ENCODE results near the gene MYLK3. TPM values are rescaled to one million over a fixed set of nuclear protein-coding genes. Genes with fewer than 3 reads are reported as not detected.

MYLK3 gene
- total RNA-seq, 1 experiment from 2014 or later, result not detected

DNA sequence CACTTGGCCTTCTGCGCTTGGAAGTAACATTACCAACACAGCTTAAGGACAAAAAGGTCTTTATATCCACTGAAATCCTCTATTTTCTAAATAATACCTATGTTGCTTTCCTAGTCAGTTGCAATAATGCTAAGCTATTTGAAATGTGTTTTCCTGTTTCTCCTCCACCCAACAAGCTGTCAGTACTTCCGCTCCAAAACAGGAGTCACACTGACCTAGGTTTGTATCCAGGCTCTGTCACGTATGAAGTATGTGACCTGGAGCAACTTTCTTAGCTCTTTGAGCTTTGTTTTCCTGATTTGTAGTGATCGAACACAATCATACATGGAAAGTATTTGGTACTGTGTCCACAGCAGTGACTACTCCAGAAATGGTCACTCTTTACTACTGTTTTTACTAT, 24.3 kb upstream of the MYLK3 start:
- Mint-ChIP-seq H3K9me3 (ENCODE audit: unreplicated experiment) (no peaks in the 10 kb centered on the region), H3K4me1 (ENCODE audit: insufficient read depth, unreplicated experiment) (no peaks in the 10 kb centered on the region), H3K4me3 (ENCODE audit: unreplicated experiment) (no peak overlapping the region), H3K27me3 (ENCODE audit: insufficient read depth, unreplicated experiment) (no peaks in the 10 kb centered on the region), H3K36me3 (ENCODE audit: insufficient read depth, unreplicated experiment) (no peaks in the 10 kb centered on the region), H3K27ac (ENCODE audit: low read depth, unreplicated experiment) (no peak overlapping the region)
- TF ChIP-seq, protein P1, sequence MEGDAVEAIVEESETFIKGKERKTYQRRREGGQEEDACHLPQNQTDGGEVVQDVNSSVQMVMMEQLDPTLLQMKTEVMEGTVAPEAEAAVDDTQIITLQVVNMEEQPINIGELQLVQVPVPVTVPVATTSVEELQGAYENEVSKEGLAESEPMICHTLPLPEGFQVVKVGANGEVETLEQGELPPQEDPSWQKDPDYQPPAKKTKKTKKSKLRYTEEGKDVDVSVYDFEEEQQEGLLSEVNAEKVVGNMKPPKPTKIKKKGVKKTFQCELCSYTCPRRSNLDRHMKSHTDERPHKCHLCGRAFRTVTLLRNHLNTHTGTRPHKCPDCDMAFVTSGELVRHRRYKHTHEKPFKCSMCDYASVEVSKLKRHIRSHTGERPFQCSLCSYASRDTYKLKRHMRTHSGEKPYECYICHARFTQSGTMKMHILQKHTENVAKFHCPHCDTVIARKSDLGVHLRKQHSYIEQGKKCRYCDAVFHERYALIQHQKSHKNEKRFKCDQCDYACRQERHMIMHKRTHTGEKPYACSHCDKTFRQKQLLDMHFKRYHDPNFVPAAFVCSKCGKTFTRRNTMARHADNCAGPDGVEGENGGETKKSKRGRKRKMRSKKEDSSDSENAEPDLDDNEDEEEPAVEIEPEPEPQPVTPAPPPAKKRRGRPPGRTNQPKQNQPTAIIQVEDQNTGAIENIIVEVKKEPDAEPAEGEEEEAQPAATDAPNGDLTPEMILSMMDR (IDR thresholded peaks at IDR 0.05; ENCODE audit: unreplicated experiment), result no peak
- CTCF ChIA-PET, result interaction anchor here (0.5 to 1.0 kb wide), 2 partner anchors 30 to 143 kb away, joined by 3 to 4 read pairs; no protein-coding TSS in a partner anchor
- POLR2A ChIA-PET, result interaction anchor here (0.7 kb wide), 1 partner anchor 67 kb away, joined by 3 read pairs; no protein-coding TSS in a partner anchor
- intact Hi-C loops (cut with micrococcal nuclease), result no loop called here
- no peak for DNase-seq (ENCODE audit: unreplicated experiment)
- BruUV-seq (replicated peaks), result no TSS peak

DNA sequence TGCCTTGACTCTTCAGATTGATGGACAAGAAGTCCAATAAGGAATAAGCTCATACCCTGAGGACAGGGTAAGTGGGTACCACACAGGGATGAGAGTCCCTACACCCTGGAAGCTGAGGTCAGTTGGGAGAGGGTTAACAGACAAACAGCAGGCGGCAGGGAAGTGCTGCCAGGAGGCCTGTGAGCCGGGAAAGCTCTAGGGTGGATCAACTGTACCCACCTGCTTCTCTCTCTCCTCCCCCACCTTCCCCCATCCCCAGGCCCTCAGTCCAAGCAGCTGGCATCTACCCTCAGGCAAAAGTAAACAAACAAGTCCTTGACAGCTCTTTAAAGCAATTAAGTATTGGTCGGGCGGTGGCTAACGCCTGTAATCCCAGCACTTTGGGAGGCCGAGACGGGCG, 20.7 kb upstream of the MYLK3 start:
- TF ChIP-seq, protein P1 (IDR thresholded peaks at IDR 0.05; ENCODE audit: unreplicated experiment), result no peak
- Mint-ChIP-seq H3K9me3 (ENCODE audit: unreplicated experiment) (no peaks in the 10 kb centered on the region), H3K27ac (ENCODE audit: low read depth, unreplicated experiment) (no peak overlapping the region), H3K36me3 (ENCODE audit: insufficient read depth, unreplicated experiment) (no peaks in the 10 kb centered on the region), H3K4me3 (ENCODE audit: unreplicated experiment) (no peak overlapping the region), H3K27me3 (ENCODE audit: insufficient read depth, unreplicated experiment) (no peaks in the 10 kb centered on the region), H3K4me1 (ENCODE audit: insufficient read depth, unreplicated experiment) (no peaks in the 10 kb centered on the region)
- ChIA-PET CTCF (interaction anchor here (0.8 kb wide), 1 partner anchor 32 kb away, joined by 3 read pairs; no protein-coding TSS in a partner anchor), POLR2A (no interaction called here)
- DNase-seq (ENCODE audit: unreplicated experiment), result no peak
- BruUV-seq (replicated peaks), result no TSS peak
- intact Hi-C loops (cut with micrococcal nuclease), result no loop called here

DNA sequence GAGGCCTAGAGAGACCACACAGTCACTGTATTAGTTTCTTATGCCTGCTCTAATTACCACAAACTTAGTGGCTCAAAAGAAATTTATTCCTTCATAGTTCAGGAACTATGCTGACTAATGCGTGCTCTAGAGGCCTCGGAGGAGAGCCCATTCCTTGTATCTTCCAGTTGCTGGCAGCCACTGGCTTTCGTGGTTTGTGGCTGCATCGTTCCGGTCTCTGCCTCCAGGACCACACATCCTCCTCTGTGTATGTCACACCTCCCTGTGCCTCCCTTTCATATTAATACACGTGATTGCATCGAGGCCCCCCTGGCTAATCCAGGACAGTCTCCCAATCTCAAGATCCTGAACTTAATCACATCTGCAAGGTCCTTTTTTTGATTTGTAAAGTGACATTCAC, 16.9 kb upstream of the MYLK3 start:
- H3K27ac Mint-ChIP-seq (ENCODE audit: low read depth, unreplicated experiment), result no peak overlapping the region
- peak; percentile 21 for DNase-seq (ENCODE audit: unreplicated experiment)
- H3K27me3 Mint-ChIP-seq (ENCODE audit: insufficient read depth, unreplicated experiment), result peaks cover 11% of the 10 kb centered on the region
- ChIA-PET CTCF (no interaction called here), POLR2A (no interaction called here)
- TF ChIP-seq, protein P1 (IDR thresholded peaks at IDR 0.05; ENCODE audit: unreplicated experiment), result no peak
- H3K4me3 Mint-ChIP-seq (ENCODE audit: unreplicated experiment), result no peak overlapping the region
- H3K9me3 Mint-ChIP-seq (ENCODE audit: unreplicated experiment), result no peaks in the 10 kb centered on the region
- no peaks in the 10 kb centered on the region for H3K4me1 Mint-ChIP-seq (ENCODE audit: insufficient read depth, unreplicated experiment)
- peaks cover 6% of the 10 kb centered on the region for H3K36me3 Mint-ChIP-seq (ENCODE audit: insufficient read depth, unreplicated experiment)
- BruUV-seq (replicated peaks), result no TSS peak
- intact Hi-C loops (cut with micrococcal nuclease), result no loop called here

DNA sequence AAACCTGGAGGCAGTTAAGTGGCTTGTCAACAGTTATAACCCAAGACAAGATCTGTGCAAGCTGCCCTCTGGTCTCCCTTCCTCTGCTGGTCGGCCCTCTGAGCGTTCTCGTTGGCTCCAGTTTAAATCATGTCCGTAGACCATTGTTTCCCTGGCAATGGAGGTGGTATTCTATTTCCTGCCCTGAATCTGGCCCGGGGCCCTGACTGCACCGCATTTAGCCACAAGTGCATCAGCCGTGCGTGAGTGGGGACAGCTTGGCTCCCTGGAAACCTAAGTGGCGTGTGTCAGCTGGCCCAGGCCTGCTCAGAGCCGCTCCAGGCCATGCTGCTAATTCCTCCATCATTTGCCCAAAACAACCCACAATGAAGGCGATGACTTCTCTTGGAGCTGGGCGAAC, 15.0 kb upstream of the MYLK3 start:
- peaks cover 29% of the 10 kb centered on the region for H3K27me3 Mint-ChIP-seq (ENCODE audit: insufficient read depth, unreplicated experiment)
- TF ChIP-seq, protein P1 (IDR thresholded peaks at IDR 0.05; ENCODE audit: unreplicated experiment), result no peak
- H3K27ac Mint-ChIP-seq (ENCODE audit: low read depth, unreplicated experiment), result no peak overlapping the region

More for the DNA sequence above, 15.0 kb upstream of the MYLK3 start:
- no peak for DNase-seq (ENCODE audit: unreplicated experiment)
- Mint-ChIP-seq H3K36me3 (ENCODE audit: insufficient read depth, unreplicated experiment) (peaks cover 6% of the 10 kb centered on the region), H3K4me1 (ENCODE audit: insufficient read depth, unreplicated experiment) (no peaks in the 10 kb centered on the region), H3K4me3 (ENCODE audit: unreplicated experiment) (no peak overlapping the region), H3K9me3 (ENCODE audit: unreplicated experiment) (no peaks in the 10 kb centered on the region)
- ChIA-PET CTCF (no interaction called here), POLR2A (no interaction called here)
- no TSS peak for BruUV-seq (replicated peaks)
- intact Hi-C loops (cut with micrococcal nuclease), result no loop called here
